NCI-H510A treated with DMSO at 0.1 percent for 48 hours (cell line): Measurements from ENCODE around the gene KCND2.
"Not testable (repeated sequence)": the region's sequence is repeated elsewhere in the genome, so short reads cannot be mapped to it uniquely, and the experiment has no call there.

Experiments
- DNase-seq: peaks from one replicate; lab custom pipeline; 2025; lab: John Stamatoyannopoulos, UW

KCND2 gene

GRCh38 chr7:120587243-120587642, 314.3 kb downstream of the KCND2 start:
- no peak for DNase-seq

DNA sequence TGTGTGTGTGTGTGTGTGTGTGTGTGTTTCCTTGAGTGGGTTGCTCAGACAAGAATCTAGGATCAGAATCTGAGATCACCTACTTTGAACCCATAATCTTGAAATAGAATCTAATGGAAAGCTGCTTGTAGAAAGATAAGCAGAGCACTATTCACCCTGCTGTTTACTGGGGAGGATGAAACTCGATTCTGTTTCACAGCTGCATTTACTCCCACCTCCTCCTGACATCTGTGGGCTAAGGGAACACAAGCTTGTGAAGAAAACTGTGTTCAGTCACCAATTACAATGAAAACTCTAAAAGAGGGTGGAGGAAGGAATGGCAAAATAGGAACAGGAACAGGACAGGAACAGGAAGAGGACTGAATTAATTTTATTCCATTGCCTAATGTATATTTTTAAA, 315.4 kb downstream of the KCND2 start:
- no peak for DNase-seq

GRCh38 chr7:120588862-120589261, 315.9 kb downstream of the KCND2 start:
- no peak for DNase-seq

GRCh38 chr7:120600607-120601006, 327.6 kb downstream of the KCND2 start:
- no peak for DNase-seq

- DNase-seq, result no peak
These were observed 330.4 kb downstream of the KCND2 start for GRCh38 chr7:120603366-120603765.

DNA sequence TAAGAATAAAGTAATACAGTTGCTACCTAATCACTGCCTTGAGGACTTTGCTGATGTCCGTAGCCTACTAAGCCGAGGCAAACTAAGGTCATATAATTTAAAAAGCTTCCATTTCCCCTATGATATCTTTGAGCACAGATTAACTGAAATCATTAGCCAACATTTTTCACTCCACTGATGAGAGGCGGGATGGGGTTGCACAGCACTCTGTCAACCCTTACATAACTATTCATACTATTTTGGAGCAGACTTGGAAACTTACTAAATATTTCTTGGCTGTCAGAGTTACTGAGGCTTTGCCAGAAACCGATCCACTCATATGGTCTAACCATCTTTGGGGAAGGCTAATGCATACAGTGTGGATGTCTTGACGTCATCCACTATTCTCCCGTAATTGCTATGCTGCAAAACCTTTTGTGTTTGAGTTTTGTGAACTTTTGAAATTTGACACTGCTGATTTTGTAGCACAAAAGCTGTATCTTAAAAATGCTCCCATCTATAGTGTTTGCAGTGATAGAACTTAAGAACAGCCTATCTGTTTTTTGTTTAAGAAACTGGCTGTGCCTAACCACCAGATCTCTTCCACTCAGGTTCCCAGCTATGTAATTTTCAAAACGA, 336.3 kb downstream of the KCND2 start:
- DNase-seq, result no peak

DNA sequence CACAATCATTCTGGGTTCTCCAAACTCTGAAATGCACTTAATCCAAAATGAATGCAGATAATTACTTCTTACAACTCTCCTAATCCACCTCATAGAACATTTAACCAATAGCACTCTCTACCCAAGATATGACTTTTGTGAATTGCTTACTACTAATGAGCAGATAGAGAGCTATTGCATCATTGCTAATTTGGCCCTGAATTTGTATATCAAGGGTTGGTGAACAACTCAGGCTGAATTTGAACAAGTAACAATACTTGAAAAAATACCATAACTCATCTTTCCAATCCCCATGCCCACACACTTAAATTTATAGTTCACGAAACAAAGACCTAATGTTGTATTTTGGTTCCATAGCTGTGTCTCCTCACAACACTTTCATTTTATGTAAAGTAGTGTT, 339.0 kb downstream of the KCND2 start:
- no peak for DNase-seq

- DNase-seq, result no peak
These were observed 342.7 kb downstream of the KCND2 start for GRCh38 chr7:120615703-120616102.

DNA sequence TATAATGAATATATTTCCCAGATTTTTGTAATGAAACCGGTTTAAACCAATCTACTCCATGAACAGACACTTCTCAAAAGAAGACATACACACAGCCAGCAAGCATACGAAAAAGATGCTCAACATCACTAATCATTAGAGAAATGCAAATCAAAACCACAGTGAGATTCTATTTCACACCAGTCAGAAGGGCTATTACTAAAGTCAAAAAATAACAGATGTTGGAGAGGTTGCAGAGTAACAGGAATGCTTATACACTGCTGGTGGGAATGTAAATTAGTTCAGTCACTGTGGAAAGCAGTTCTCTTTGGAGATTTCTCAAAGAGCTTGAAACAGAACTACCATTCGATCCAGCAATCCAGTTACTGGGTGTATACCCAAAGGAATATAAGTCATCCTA, 344.3 kb downstream of the KCND2 start:
- DNase-seq, result no peak

GRCh38 chr7:120628251-120628650, 355.3 kb downstream of the KCND2 start:
- no peak for DNase-seq

GRCh38 chr7:120639884-120640283, 366.9 kb downstream of the KCND2 start:
- no peak for DNase-seq

GRCh38 chr7:120645966-120646365, 373.0 kb downstream of the KCND2 start:
- no peak for DNase-seq

DNA sequence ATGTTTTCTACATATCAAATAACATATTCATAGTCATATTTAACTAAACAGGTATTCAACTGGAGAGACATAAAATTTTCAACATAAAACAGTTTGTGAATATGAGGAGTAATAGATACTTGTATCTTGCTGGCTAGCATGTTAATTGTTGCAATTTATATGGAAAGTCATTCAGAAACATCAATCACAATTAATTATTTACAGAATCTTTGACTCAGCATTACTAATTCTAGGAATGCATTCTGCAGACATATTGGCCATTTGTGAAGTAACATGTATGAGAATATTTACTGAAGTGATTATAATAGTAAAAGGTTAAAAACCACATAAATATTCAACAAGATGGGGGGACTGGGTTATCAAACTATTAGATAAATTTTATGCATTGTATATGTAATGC, 381.3 kb downstream of the KCND2 start:
- no peak for DNase-seq

DNA sequence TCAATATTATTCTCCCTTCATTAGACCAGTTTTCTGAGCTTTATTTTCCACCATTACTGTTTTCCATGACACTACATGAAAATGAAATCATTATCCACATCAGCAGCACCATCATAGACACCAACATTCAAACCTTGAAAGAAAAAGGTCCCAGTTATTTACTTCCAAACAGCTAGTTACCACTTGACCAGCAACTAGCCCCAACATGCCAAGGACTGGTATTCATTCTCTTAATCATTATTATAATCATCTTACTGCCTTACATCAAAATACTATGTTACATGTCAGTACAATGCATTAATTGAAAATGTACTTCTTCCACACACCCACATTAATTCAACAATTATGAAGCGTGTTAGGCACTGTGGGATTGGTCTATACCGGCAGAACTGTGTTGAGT, 385.5 kb downstream of the KCND2 start:
- DNase-seq, result no peak

DNA sequence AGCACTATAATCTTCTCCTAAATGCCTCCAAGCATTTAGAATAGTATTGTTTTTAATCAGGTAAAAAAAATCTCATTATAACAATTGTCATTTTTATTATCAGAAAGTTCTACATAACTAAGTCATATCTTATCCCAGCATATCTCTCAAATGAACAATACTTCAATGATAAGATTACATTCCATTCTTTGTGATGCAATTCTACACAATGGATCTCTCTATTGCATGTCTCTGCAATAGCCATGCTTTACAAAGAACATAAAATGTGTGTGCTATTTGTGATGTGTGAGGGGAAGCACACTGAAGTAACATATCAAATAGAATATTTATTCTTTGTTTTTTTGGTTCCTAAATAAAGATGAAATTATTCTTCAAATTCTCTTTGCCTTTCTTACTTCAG, 389.3 kb downstream of the KCND2 start:
- no peak for DNase-seq

GRCh38 chr7:120665068-120665467, 392.1 kb downstream of the KCND2 start:
- no peak for DNase-seq

- DNase-seq, result no peak
These were observed 402.1 kb downstream of the KCND2 start for GRCh38 chr7:120675076-120675475.

DNA sequence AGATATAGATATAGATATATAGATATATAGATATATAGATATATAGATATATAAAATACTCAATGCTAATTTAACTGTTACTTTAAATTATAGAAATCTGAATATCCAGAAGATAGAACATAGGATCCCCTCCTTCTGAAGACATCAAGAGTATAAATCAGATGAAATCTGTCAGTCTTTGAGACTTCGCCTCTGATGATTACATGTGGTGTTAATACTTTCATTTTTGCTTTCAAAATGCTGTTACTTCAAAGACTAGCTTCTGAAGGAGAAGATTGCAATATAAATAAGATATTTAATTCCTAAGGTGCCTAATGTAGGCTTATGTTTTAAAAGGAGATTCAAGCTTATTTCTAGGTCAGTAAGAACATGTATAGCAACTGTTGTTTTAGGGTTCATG, 404.6 kb downstream of the KCND2 start:
- no peak for DNase-seq

- no peak for DNase-seq
These were observed 408.0 kb downstream of the KCND2 start for GRCh38 chr7:120680985-120681384.

DNA sequence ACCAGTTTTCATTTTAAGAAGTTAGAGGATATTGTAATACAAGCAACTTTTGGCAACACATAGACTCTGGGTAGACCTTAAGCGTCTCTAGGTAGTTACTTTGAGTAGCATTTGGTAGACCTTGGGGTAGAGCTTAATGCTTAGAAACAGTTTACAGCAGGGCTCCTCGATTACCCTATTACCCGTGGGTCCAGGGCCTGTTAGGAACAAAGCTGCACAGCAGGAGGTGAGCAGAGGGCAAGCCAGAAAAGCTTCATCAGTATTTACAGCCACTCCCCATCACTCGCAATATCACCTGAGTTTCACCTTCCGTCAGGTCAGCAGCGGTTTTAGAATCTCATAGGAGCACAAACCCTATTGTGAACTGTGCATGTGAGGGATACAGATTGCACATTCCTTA, 411.5 kb downstream of the KCND2 start:
- no peak for DNase-seq

DNA sequence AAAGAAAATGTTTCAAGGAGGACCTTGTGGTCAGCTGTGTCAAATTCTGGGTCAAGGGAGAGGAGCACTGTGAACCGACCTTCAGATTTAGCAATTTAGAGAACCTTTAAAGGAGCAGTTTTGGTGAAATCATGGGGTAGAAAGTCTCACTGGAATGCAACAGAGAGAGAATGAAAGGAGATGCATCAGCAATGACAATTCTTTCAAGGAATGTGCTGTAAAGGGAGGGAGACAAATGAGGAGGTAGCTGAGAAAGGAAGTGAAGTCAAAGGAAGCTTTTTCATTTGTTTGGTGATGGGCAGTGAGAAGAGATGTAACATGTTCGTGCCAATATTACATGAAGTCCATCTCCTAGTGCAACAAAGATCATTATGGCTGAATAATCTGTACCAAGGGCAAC, 418.9 kb downstream of the KCND2 start:
- DNase-seq, result no peak

DNA sequence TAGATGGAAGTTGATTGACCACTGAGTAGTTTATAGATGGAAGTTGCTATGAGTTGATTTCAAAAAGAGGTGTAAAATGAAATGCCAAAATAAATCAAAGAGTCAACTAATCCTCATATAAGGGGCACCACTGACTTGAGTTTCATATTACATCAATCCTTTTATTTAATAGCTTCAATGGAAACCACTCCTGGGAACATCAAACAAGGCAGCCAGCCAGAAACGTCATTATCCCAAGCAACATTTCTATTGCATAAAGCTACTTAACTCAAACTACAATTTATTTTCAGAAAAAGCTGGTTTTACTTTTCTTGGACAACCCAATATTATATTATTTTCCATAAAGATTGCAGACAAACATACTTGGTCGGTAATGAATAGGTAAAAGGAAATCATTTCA, 422.9 kb downstream of the KCND2 start:
- peak; percentile 12 for DNase-seq

GRCh38 chr7:120700796-120701195, 427.8 kb downstream of the KCND2 start:
- DNase-seq, result no peak

- DNase-seq, result not testable (repeated sequence)
These were observed 429.4 kb downstream of the KCND2 start for GRCh38 chr7:120702408-120702807.
